ENCODE measurements around the gene VEGFA. TPM values are rescaled to one million over a fixed set of nuclear protein-coding genes. Genes with fewer than 3 reads are reported as not detected.
A peak's percentile ranks its signal among the peaks of the same experiment; 100 is the strongest.

The VEGFA gene
- total and polyA plus RNA-seq, 2 of the 8 experiments (the other 6 are each of a cell fraction or from before 2014, with no cell fraction given) = 42.2 to 58.5 TPM

DNA sequence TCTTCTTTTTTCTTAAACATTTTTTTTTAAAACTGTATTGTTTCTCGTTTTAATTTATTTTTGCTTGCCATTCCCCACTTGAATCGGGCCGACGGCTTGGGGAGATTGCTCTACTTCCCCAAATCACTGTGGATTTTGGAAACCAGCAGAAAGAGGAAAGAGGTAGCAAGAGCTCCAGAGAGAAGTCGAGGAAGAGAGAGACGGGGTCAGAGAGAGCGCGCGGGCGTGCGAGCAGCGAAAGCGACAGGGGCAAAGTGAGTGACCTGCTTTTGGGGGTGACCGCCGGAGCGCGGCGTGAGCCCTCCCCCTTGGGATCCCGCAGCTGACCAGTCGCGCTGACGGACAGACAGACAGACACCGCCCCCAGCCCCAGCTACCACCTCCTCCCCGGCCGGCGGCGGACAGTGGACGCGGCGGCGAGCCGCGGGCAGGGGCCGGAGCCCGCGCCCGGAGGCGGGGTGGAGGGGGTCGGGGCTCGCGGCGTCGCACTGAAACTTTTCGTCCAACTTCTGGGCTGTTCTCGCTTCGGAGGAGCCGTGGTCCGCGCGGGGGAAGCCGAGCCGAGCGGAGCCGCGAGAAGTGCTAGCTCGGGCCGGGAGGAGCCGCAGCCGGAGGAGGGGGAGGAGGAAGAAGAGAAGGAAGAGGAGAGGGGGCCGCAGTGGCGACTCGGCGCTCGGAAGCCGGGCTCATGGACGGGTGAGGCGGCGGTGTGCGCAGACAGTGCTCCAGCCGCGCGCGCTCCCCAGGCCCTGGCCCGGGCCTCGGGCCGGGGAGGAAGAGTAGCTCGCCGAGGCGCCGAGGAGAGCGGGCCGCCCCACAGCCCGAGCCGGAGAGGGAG is 580 bp downstream of the VEGFA start (continued):
- peak; percentile 57 for TF ChIP-seq ASH2L (IDR thresholded peaks at IDR 0.05; ENCODE audit: low read length)
